SIG-M5 treated with dmso at 0.1 percent for 504 hours (cell line): ENCODE results near the gene BAZ2B.

Source experiments
- DNase-seq: peaks from one replicate; lab custom pipeline; 2025; ENCODE audit not compliant: unreplicated experiment; lab: John Stamatoyannopoulos, UW

Gene BAZ2B

DNA sequence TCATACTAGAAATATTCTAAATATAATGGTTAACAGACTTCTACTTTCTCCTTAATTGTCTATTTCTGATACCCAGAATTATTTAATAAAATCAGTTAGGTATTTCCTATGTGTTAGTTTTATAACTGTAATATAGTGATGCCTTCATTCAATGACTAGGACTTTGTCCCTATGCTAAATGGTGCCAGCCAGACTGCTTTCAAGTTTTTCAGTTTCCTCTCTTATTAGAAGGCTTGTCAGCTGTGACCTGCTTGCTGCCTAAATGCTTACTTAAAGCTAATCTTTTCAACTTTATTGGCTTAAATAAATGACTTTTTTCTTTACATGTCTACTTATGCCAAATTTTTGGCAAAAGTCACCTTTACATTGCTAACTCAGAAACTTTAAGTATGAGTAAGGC lies 30.7 kb downstream of the BAZ2B start:
- DNase-seq, result no peak

DNA sequence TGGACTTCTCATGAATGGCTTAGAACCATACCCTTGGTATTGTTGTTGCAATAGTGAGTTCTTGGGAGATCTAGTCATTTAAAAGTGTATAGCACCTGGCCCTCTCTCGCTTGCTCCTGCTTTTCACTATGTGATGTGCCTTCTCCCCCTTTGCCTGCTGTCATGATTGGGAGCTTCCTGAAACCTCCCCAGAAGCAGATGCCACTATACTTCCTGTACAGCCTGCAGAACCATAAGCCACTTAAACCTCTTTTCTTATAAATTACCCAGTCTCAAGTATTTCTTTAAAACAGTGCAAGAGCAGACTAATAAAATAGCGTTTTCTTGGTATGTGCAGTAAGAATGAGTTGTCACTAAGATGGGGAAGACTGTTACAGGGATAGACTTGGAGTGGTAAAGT lies 31.6 kb downstream of the BAZ2B start:
- no peak for DNase-seq

DNA sequence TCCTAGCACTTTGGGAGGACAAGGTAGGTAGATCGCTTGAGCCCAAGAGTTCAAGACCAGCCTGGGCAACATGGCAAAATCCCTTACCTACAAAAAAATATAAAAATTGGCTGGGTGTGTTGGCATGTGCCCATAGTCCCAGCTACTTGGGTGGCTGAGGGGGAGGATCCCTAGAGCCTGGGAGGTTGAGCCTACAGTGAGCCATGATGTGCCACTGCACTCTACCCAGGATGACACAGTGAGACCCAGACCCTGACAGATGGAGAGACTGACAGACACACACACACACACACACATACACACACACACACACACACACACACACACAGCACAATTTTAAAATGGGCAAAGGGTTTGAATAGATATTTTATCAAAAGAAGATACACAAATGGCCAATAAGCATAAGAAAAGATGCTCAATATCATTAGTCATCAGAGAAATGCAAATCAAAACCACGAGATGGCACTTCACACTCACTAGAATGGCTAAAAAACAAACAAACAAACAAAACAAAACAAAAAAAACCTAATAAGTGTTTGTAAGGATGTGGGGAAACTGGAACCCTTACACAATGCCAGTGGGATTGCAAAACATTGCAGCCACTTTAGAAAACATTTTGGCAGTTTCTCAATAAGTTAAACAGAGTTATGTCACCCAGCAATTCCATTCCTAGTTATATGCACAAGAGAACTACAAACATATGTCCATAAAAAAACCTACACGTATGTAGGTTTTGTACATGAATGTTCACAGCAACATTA lies 42.3 kb downstream of the BAZ2B start:
- peak; percentile 74 for DNase-seq

DNA sequence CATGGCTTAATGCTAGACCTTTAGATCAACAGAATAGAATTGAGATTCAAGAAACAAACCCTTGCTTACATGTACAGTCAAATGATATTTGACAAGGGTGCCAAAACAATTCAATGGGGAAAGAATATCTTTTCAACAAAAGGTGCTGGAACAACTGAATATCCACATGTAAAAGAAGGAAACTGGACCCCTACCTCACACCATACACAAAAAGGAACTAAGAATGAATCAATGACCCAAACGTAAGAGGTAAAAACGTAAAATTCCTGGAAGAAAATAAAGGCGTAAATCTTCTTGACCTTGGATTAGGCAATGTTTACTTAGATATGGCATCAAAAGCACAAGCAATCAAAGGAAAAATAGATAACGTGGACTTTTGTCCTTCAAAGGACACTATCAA lies 43.1 kb downstream of the BAZ2B start:
- DNase-seq, result no peak

DNA sequence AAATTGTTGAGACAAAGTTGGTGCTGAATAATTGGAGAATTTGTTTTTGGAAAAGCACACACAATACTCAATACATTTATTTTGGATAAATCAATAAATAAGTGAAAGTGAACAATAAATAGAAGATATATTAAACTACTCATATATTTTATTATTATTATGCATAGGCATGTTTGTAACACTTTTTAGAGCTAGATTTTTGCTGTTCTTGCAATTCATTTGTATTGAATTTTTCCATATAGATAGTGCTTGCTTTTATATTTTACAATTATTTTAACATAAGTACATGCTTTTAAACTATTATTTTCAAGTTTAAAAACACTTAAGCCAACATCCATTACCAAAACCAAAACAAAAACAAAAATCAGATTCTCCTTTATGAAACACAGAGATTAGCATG lies 43.9 kb downstream of the BAZ2B start:
- no peak for DNase-seq

DNA sequence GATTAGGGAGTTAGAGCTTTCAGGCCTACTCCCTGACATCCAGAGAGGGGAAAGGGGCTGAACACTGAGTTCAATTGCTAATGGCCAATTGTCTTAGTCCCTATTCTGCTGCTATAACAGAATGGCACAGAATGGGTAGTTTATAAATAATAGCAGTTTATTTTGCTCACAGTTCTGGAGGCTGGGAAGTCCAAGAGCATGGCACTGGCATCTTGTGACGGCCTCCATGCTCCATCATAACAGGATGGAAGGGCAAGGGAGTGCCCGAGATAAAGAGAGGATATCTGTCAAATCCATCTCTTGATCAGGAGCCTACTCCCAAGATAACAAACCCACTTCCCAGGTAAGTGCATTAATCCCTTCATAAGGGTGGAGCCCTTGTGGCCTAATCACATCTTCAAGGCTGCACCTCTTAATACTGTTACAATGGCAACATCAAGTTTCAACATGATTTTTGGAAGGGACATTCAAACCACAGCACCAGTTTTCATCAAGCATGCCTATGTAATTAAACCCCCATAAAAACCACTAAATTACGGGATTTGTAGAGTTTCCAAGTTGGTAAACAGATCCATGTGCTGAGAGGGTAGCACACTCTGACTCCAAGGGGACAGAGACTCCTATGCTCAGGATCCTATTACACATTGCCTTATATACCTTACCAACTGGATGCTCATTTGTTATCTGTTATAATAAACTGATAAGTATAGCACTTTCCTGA lies 44.6 kb downstream of the BAZ2B start:
- no peak for DNase-seq

DNA sequence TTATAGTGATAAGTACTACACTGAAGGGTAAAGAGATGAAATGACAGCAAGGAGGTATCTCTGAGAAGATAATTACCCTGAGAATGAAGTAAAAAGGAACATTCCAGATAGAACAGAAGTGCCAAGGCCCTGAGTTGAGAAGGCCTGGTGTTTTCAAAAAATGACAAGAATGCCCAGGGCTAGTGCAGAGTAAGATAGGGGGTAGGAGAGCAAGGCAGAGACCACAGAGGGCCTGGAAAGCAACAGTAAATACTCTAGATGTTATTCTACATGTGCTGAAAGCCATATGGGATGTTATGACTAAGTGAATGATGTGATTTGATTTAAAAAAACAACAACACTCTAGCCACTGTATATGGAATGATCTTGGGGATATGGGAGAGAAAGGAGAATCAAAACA lies 52.3 kb downstream of the BAZ2B start:
- DNase-seq, result no peak

DNA sequence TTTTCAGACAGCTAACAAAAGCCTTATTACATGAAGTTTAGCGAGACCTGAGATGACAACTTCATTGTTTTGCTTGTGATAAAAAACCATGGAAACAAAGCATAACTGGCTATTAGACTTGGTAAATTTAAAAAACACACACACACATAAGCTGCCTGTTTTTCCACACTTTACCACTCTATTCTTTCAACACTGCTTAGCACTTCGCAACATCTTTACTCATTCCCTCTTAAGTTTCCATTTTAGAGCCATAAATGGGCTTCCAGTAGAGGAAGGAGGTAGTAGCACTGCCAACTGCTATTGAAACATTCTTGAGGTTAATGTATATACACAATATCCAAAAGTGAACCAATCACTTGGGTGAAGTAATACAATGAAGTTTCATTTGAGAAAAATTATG lies 54.1 kb downstream of the BAZ2B start:
- DNase-seq, result peak; percentile 96

DNA sequence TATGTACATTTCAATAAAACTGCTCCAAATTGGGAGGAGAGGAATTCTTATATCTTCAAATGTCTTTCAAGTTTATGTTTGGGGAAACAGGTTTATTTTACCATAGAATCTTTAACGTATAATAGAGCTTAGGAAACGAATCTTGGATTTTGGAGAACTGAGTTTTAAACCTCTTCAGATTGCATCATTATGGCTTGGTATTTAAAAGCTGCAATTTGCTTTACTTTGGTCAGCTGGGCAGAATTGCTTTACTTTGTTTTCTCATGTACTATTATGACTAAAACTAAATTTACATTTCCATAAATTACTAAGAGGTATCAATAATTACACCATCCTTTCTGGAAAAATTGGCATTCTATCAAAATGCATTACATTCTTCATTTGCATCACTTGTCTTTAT lies 54.6 kb downstream of the BAZ2B start:
- DNase-seq, result peak; percentile 55

DNA sequence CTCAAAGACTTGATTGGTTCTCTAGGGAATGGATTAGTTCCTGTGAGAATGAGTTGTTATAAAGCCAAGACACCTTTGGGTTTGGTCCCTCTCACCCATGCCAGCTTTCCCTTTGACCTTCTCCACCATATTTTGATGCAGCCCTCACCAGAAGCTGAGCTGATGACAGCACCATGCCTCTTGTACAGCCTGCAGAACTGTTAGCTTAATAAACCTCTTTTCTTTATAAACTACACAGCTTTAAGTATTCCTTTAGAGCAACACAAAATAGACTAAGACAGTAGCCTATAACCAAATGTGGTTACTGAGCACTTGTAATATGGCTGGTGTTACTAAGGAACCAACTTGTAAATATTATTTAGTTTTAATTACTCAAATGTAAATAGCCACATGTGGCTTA lies 55.1 kb downstream of the BAZ2B start:
- no peak for DNase-seq

DNA sequence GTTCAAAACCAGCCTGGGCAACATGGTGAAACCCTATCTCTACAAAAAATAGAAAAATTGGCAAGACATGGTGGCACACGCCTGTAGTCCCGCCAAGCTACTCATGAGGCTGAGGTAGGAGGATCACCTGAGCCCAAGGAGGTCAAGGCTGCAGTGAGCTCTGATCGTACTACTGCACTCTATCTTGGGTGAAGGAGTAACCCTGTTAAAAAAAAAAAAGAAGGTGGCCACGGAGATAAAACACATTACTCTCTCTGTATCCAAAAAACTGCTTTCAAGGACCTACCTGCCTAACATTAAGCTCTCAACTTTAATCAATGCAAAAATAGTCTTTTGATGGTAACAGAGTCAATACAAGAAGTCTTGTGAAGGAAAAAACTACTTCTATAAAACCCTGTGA lies 57.3 kb downstream of the BAZ2B start:
- no peak for DNase-seq

DNA sequence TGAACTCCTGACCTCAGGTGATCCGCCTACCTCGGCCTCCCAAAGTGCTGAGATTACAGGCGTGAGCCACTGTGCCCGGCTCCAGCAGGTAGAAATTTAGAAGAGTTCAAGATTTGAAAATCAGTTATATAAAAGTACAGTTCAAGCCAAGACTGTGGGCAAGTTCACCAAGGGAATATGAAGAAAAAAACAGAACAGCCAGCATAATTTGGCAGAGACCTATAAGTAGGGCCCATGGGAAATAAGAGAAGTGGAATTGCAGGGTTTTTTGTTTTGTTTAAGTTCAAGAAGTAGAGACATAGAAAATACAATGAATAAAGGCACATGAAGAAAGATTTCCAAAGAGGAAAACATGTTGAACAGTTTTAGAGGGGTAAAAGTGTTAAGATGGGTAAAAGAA lies 57.9 kb downstream of the BAZ2B start:
- no peak for DNase-seq

DNA sequence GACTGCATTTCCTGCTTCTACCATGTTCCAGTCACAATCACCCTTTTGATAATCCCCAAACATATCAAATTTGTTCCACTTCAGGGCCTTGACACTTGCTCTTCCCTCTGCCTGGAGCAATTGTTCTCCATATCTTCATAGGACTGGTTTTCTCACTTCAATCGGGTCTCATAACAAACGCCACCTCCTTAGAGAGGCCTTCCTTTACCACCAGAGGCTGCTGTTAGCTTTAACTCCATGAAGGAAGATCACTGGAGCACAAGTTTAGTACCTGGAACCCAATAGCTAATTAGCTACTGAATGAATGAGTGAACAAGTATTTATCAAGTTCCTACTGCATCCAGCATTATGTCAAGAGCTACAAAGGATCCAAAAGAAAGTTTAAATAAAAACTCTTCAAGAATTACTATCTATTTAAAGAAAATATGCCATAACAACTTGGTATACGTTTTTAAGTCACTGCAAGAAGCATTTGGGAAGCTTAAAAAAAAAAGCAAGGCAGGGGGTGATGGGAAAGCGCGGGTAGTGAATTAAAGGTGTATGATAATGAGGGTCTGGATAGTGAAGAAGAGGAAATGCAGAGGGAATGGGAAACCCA lies 58.8 kb downstream of the BAZ2B start:
- DNase-seq, result peak; percentile 27

DNA sequence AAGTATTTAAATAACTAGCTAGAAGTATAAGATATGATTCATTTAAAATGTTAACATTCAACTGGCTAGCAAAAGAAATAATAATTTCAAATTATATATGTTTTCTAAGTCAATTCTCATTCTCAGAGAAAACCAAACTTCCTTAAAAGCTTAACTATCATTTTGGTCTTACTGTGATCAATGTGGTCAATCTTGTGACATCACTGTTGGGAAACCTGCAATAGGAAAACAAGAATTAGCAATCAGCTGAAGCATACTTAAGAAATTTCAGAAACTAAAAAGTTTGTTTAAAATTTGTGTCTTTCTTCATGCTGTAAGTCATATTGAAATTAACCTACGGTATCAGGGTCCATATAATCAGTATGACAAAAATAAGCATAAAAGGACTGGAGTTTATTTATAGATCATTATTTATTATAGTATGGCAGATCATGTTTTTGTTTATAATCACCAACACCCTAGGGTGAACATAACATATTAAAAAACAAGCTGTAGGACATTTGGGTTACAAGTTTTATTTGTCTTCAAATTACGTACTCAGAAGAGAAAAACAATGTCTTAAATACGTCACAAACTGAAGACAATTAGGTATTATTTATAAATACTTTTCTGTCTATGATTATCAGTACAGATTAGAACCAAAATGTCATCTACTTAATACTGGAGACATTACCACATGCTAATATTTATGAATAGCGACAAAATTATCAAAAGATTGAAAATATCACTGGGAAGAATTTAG lies 60.5 kb downstream of the BAZ2B start:
- peak; percentile 77 for DNase-seq

DNA sequence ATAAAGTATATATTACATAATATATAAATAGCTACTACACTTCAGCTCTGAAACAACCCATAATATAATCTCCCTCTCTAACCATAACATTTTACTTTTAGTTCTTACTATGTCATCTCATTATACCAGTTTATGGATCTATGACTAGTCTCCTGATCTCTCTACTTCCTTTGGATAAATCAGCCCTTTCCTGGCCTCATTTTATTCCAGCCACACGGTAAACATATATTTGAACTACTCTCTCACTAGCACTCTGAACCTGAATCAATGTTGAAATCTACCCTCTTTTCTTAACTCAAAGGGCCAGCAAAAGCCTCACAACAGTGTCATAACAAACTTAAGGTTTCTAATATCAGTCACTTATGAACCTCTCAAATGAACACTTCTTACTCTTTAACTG lies 62.6 kb downstream of the BAZ2B start:
- DNase-seq, result no peak

DNA sequence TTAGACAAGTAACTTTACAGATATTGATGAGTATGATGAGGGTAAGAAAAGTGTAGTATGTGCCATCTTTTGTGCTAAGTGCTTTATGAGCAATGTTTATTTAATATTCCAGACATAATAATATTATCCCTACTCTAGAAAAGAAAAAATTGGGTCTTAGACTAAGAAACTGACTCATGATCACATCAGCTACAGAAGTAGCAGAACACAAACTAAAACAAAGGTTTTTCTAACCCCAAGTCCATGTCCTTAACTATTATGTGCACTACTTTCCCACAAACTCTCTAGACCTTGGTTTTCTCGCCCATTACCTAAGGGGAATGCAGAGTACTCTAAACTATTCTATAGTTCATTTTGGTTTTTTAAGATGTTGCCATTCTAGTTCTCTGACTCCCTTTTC lies 64.5 kb downstream of the BAZ2B start:
- no peak for DNase-seq

DNA sequence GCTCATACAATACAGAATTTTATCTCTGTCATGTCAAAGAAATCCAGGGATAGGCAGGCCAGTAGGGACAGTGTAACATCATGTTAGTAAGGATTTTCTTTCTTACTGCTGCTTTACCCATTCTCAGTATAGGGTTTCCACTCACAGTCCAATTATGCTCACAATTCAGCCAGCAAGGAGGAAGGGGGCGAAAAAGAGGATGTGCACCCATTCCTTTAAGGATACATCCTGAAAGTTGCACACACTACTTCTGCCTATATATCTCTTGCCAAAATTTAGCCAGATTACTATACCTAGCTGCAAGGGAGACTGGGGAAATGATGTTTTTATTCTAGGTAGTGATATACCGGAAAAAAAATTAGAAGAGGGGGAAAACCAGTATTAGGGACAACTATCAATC lies 66.1 kb downstream of the BAZ2B start:
- peak; percentile 12 for DNase-seq

DNA sequence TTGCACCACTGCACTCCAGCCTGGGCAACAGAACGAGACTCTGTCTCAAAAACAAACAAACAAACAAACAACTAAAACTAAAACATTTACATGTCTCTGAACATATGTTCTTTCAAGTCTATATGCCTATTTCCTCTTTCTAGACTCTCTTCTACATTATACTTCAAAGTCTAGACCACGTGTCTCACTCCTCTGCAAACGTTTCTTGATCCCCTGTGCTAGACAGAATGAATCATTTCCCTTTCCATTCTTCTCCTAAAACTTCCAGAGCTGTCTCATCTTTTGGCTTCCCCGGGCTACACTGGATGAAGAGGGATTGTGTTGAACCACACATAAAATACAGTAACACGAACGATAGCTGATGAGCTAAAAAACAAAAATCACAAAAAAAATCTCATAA lies 67.1 kb downstream of the BAZ2B start:
- peak; percentile 65 for DNase-seq

DNA sequence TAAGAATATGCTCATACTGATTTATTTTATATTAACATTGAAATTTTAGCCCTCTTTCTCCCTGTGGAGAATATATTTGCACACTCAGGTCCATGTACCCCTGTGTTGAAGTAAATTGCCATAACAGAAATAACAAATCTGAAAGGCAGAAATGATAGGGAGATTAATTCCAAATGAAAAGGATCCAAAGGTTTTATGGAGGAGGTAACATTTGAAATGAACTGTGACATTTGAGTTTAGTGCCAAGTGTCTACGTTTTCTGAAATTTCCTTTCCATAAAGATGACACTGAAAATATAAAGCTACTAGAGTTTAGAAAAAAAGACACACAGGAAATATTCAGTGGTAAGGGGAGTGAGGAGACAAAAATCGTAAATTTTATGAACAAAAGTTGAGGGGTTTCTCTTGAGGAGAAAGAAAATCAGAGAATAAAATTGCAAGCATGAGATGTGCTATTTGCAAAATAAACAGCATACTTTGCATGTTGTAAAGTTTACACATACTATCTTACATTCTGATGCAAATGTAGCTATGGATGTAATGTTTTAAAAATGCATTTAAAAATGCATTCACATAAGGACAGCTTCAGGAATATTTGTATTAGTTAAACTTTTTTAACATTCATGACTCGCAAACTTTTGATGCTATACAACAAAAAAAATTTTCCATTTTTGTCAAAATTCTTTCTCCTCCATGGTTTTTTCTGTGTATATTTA lies 69.5 kb downstream of the BAZ2B start:
- DNase-seq, result no peak

DNA sequence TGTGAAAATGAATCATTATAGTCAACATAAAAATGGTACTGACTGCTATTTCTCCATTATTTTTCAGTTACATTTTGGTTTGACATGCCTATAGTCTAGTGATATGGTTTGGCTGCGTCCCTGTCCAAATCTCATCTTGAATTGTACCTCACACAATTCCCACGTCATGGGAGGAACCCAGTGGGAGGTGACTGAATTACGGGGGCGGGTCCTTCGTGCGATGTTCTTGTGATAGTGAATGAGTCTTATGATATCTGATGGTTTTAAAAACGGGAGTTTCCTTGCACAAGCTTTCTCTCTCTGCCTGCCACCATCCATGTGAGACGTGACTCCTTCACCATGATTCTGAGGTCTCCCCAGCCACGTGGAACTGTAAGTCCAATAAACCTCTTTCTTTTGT lies 70.3 kb downstream of the BAZ2B start:
- DNase-seq, result no peak

DNA sequence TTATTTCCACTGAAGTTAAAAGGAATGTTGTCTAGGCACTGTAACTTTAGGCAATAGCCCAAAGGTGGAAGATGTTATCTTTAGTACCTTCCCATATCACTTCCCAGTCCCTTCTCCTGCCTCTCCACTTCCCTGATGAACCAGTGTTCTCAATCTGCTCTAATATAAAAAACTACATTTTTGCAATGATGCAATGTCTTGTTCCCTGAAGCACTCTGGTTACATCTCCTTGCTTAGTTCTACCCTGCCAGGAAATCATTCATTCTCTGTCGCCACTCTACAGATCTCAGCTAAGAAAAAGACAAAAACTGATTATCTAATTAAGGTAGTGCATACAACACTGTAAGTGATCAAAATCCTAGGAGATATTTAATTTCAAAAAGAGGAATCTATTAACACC lies 71.3 kb downstream of the BAZ2B start:
- no peak for DNase-seq
